Motor neuron (in vitro differentiated cells): ENCODE results near the gene DISP1. TPM values are rescaled to one million over a fixed set of nuclear protein-coding genes. Genes with fewer than 3 reads are reported as not detected.

Experiments
- ATAC-seq, 8 experiments: fragments of 200-7000 bp; cut with Tn5 transposase; replicated peaks in 6 of 8; 2 replicates each; pipeline ENCODE4 v1.8.0; 2021; ENCODE audit warnings: mild to moderate bottlenecking in 8 of 8, moderate library complexity in 8 of 8
- H3K27ac ChIP-seq, 2 donors: fragments of 250-450 bp; sonication (Bioruptor Pico); 2 replicates each; pipeline ENCODE4 v1.9.0; 2021; ENCODE audit warnings: antibody characterized with exemption in 2 of 2, mild to moderate bottlenecking in 2 of 2, moderate library complexity in 1 of 2
- H3K4me1 ChIP-seq, 2 donors: fragments of 250-450 bp; sonication (Bioruptor Pico); replicated peaks in 1 of 2; 2 replicates each; pipeline ENCODE4 v1.6.1; 2021; ENCODE audit warnings: antibody characterized with exemption in 2 of 2, mild to moderate bottlenecking in 2 of 2, moderate library complexity in 1 of 2
- H3K4me3 ChIP-seq, 5 donors: fragments of 250-450 bp; sonication (Bioruptor Pico); 2 replicates each; pipeline ENCODE4 v1.9.0; 2021; ENCODE audit warnings: antibody characterized with exemption in 5 of 5, mild to moderate bottlenecking in 5 of 5, moderate library complexity in 4 of 5
- WGBS, 10 experiments: fragments of 450-650 bp; shearing (Covaris generic); methylation state at CpG; one replicate each; pipeline ENCODE4 v1.0.0; 2022; 5-methylcytosine and 5-hydroxymethylcytosine counted together
- in situ Hi-C, 9 experiments: fragments of 400-800 bp; cut with MboI; loops; one replicate each; pipeline ENCODE4 v1.15.0; 2021; ENCODE audit warnings: low sequenced_read_pairs in 9 of 9, low pct_unique_long_range_greater_than_20kb in 2 of 9; ENCODE audit not compliant: unreplicated experiment in 9 of 9
- total RNA-seq, 8 experiments: library from RNA; unstranded; fragments of 300-600 nt; gene quantifications; 2 replicates each; pipeline versions ENCODE4 v1.2.3 to v1.2.4, GENCODE V29; 2022

Gene DISP1
- total RNA-seq = 10 to 100 TPM in 2 of 8 experiments, 1 to 10 TPM in 6; 6.0 to 20.6 (median 7.2) TPM

GRCh38 chr1:222814536-222815439 is at the start of gene DISP1:
DISP1 (plus strand) TSS chr1:222815039; CDS start chr1:222942824, 127,785 bp downstream.
- Histone ChIP-seq H3K27ac (peak within 1 kb of the TSS; percentile 72 to 90), H3K4me3 (peak within 1 kb of the TSS; percentile 57 to 98 (median 83)), H3K4me1 (peaks cover 13 to 25% of the 10 kb centered on the region in 2 donors)
- in situ Hi-C loops = no loop called here
- ATAC-seq = peak; percentile 85 to 95 (median 92)
- 0 to 22% (median 10%) methylated on average over 1 to 34 of the region's 67 CpGs; no CpG with 5 or more reads in 1 of the 10 experiments for WGBS, 10 experiments

- no peak overlapping the region for H3K4me3 ChIP-seq
- H3K27ac ChIP-seq = no peak overlapping the region
- in situ Hi-C loops = no loop called here
- no peak for ATAC-seq
- H3K4me1 ChIP-seq = no peaks in the 10 kb centered on the region
- 57 to 100% (median 79%) methylated on average over 1 to 5 of the region's 5 CpGs; no CpG with 5 or more reads in 2 of the 10 experiments for WGBS, 10 experiments
These were observed 47.7 kb upstream of the DISP1 start for GRCh38 chr1:222767152-222767571.

- H3K27ac ChIP-seq = no peak overlapping the region
- H3K4me3 ChIP-seq = no peak overlapping the region
- in situ Hi-C loops = no loop called here
- no peak for ATAC-seq
- H3K4me1 ChIP-seq = no peaks in the 10 kb centered on the region
These were observed 46.2 kb upstream of the DISP1 start for GRCh38 chr1:222768592-222768991.

GRCh38 chr1:222769181-222769580 is 45.7 kb upstream of the DISP1 start:
- Histone ChIP-seq H3K4me1 (no peaks in the 10 kb centered on the region), H3K27ac (no peak overlapping the region), H3K4me3 (no peak overlapping the region)
- 0 to 82% (median 54%) methylated on average over 1 of the region's 1 CpG; no CpG with 5 or more reads in 4 of the 10 experiments for WGBS, 10 experiments
- in situ Hi-C loops = no loop called here
- peak in 3 of 8 experiments; percentile 4 to 58 (median 40) for ATAC-seq

- Histone ChIP-seq H3K4me1 (no peaks in the 10 kb centered on the region), H3K4me3 (no peak overlapping the region), H3K27ac (no peak overlapping the region)
- ATAC-seq = peak in 3 of 8 experiments; percentile 76 to 88 (median 83)
- in situ Hi-C loops = no loop called here
- WGBS, 10 experiments = 0 to 100% (median 71%) methylated on average over 1 to 2 of the region's 2 CpGs; no CpG with 5 or more reads in 1 of the 10 experiments
These were observed 44.7 kb upstream of the DISP1 start for GRCh38 chr1:222769971-222770620.

- no peak for ATAC-seq
- Histone ChIP-seq H3K27ac (no peak overlapping the region), H3K4me3 (no peak overlapping the region), H3K4me1 (no peaks in the 10 kb centered on the region)
- 11 to 91% (median 59%) methylated on average over 3 to 4 of the region's 4 CpGs; no CpG with 5 or more reads in 1 of the 10 experiments for WGBS, 10 experiments
- in situ Hi-C loops = no loop called here
These were observed 41.9 kb upstream of the DISP1 start for GRCh38 chr1:222772996-222773379.

DNA sequence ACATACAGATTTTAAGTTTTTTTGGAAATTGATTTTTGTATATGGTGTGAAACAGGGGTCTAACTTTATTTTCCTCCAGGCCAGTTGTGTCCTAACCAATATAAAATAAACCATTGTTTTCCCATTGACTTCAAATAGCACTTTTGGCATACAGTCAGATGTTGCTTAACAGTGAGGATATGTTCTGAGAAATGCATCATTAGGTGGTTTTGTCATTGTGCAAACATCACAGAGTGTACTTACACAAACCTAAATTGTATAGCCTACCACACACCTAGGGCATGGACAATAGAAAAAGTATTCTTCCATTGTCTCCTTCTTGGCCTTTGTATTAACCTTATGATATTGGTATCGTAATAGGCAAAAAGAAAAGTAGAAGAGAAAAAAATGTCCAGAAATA is 37.4 kb upstream of the DISP1 start:
- H3K27ac ChIP-seq = no peak overlapping the region
- 71 to 100% (median 90%) methylated on average over 1 of the region's 1 CpG; no CpG with 5 or more reads in 2 of the 10 experiments for WGBS, 10 experiments
- peak in 1 of 8 experiments; percentile 18 for ATAC-seq
- H3K4me1 ChIP-seq = no peaks in the 10 kb centered on the region
- in situ Hi-C loops = loop anchor here in 5 of 9 experiments (25.0 kb wide), 2 partner anchors 310 to 335 kb away; no protein-coding TSS in a partner anchor
- no peak overlapping the region for H3K4me3 ChIP-seq

DNA sequence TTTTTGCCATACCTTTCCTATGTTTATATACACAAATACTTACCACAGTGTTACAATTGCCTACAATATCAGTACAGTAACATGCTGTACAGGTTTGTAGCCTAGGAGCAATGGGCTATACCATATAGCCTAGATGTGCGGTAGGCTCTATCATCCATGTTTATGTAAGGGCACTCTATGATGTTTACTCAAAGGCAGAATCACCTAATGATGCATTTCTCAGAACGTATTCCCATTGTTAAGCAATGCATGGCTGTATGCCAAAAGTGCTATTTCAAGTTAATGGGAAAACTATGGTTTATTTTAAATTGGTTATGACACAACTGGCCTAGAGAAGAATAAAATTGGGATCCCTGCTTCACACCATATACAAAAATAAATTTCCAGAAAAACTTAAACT is 36.9 kb upstream of the DISP1 start:
- Histone ChIP-seq H3K4me1 (no peaks in the 10 kb centered on the region), H3K4me3 (no peak overlapping the region), H3K27ac (no peak overlapping the region)
- in situ Hi-C loops = loop anchor here in 5 of 9 experiments (25.0 kb wide), 2 partner anchors 309 to 334 kb away; no protein-coding TSS in a partner anchor
- ATAC-seq = peak in 2 of 8 experiments; percentile 29 to 44
- WGBS, 10 experiments = 10 to 100% (median 71%) methylated on average over 1 to 2 of the region's 2 CpGs; no CpG with 5 or more reads in 1 of the 10 experiments

- H3K4me1 ChIP-seq = peaks cover under 1 to 3% of the 10 kb centered on the region in 2 donors
- in situ Hi-C loops = loop anchor here in 5 of 9 experiments (25.0 kb wide), 2 partner anchors 306 to 331 kb away; no protein-coding TSS in a partner anchor
- 17 to 83% (median 66%) methylated on average over 2 to 4 of the region's 4 CpGs for WGBS, 10 experiments
- no peak overlapping the region for H3K4me3 ChIP-seq
- H3K27ac ChIP-seq = no peak overlapping the region
- no peak for ATAC-seq
These were observed 33.6 kb upstream of the DISP1 start for GRCh38 chr1:222781251-222781650.

- Histone ChIP-seq H3K4me3 (no peak overlapping the region), H3K4me1 (peaks cover 7 to 12% of the 10 kb centered on the region in 2 donors), H3K27ac (no peak overlapping the region)
- in situ Hi-C loops = loop anchor here in 5 of 9 experiments (25.0 kb wide), 2 partner anchors 304 to 329 kb away; no protein-coding TSS in a partner anchor
- no peak for ATAC-seq
These were observed 31.8 kb upstream of the DISP1 start for GRCh38 chr1:222783051-222783450.

- ATAC-seq = peak in 4 of 8 experiments; percentile 26 to 52 (median 47)
These were observed 30.5 kb upstream of the DISP1 start for GRCh38 chr1:222784371-222784770.

GRCh38 chr1:222784916-222785315 is 29.9 kb upstream of the DISP1 start:
- 0 to 80% (median 61%) methylated on average over 1 to 2 of the region's 2 CpGs; no CpG with 5 or more reads in 1 of the 10 experiments for WGBS, 10 experiments
- Histone ChIP-seq H3K4me1 (peaks cover 7 to 12% of the 10 kb centered on the region in 2 donors), H3K27ac (no peak overlapping the region), H3K4me3 (no peak overlapping the region)
- in situ Hi-C loops = loop anchor here in 5 of 9 experiments (25.0 kb wide), 2 partner anchors 302 to 327 kb away; no protein-coding TSS in a partner anchor
- peak in 1 of 8 experiments; percentile 40 for ATAC-seq

More at GRCh38 chr1:222784371-222784770, 30.5 kb upstream of the DISP1 start:
- in situ Hi-C loops = loop anchor here in 5 of 9 experiments (25.0 kb wide), 2 partner anchors 303 to 328 kb away; no protein-coding TSS in a partner anchor
- 0 to 46% (median 40%) methylated on average over 1 to 3 of the region's 3 CpGs; no CpG with 5 or more reads in 1 of the 10 experiments for WGBS, 10 experiments
- no peak overlapping the region for H3K27ac ChIP-seq
- H3K4me1 ChIP-seq = peaks cover 7 to 12% of the 10 kb centered on the region in 2 donors
- no peak overlapping the region for H3K4me3 ChIP-seq
